ENCODE data around the gene UBA5. TPM values are rescaled to one million over a fixed set of nuclear protein-coding genes. Genes with fewer than 3 reads are reported as not detected.
A peak's percentile ranks its signal among the peaks of the same experiment; 100 is the strongest.

Gene UBA5
- polyA plus RNA-seq, 1 donor (not counting 4 experiments of a cell fraction or from before 2014, with no cell fraction given), result 48.0 TPM

- H2AFZ ChIP-seq (ENCODE audit: control insufficient read depth, low read length), result no peak overlapping the region
- peaks cover 42% of the 10 kb centered on the region for H3K79me2 ChIP-seq (ENCODE audit: control insufficient read depth, insufficient read depth, low read length)
- no peaks in the 10 kb centered on the region for H3K36me3 ChIP-seq (ENCODE audit: control insufficient read depth in 2 of 2, extremely low read depth in 1 of 2, insufficient read depth in 2 of 2, low read length in 2 of 2)
Measured at GRCh38 chr3:132657869-132658747, 2.0 kb upstream of the UBA5 start.

GRCh38 chr3:132659000-132659364 is 1.1 kb upstream of the UBA5 start:
- H3K9ac ChIP-seq (ENCODE audit: control insufficient read depth, extremely low read depth, insufficient read depth, low read length), result peak overlapping the region; percentile 95
- H4K20me1 ChIP-seq (ENCODE audit: control insufficient read depth, extremely low read depth, insufficient read depth, low read length), result no peaks in the 10 kb centered on the region
- peaks cover 14% of the 10 kb centered on the region for H3K4me1 ChIP-seq (ENCODE audit: control insufficient read depth, extremely low read depth, insufficient read depth, low read length)
- peak; percentile 57 for FAIRE-seq
- H3K9me3 ChIP-seq (ENCODE audit: control insufficient read depth, low read depth, low read length), result no peaks in the 10 kb centered on the region
- H3K27me3 ChIP-seq (ENCODE audit: control insufficient read depth, extremely low read depth, insufficient read depth, low read length), result no peaks in the 10 kb centered on the region
- no peaks in the 10 kb centered on the region for H3K36me3 ChIP-seq (ENCODE audit: control insufficient read depth in 2 of 2, extremely low read depth in 1 of 2, insufficient read depth in 2 of 2, low read length in 2 of 2)
- peak overlapping the region; percentile 86 to 99 (median 98) for H3K4me3 ChIP-seq (ENCODE audit: control insufficient read depth in 2 of 3, extremely low read depth in 1 of 3, insufficient read depth in 2 of 3, low read depth in 1 of 3, low read length in 3 of 3)
- H3K9me1 ChIP-seq (ENCODE audit: control insufficient read depth, extremely low read depth, insufficient read depth, low read length), result no peaks in the 10 kb centered on the region
- H3K27ac ChIP-seq (ENCODE audit: control insufficient read depth, insufficient read depth, low read length), result peak overlapping the region; percentile 95
- H2AFZ ChIP-seq (ENCODE audit: control insufficient read depth, low read length), result peak overlapping the region; percentile 81
- no peak for DNase-seq (ENCODE audit: low read depth, low spot score)
- H3K79me2 ChIP-seq (ENCODE audit: control insufficient read depth, insufficient read depth, low read length), result peaks cover 51% of the 10 kb centered on the region
- dilution Hi-C loops (cut with MboI; ENCODE audit: extremely low pct_ligation_motif_present, low sequenced_read_pairs), result no loop called here
- TF ChIP-seq CTCF (optimal IDR thresholded peaks at IDR 0.05 in 1 of 3, IDR thresholded peaks at IDR 0.05 in 1 of 3, conservative IDR thresholded peaks at IDR 0.05 in 1 of 3; ENCODE audit: extremely low read depth in 1 of 3, insufficient read depth in 2 of 3, low read length in 3 of 3) (no peak), EZH2 (IDR thresholded peaks at IDR 0.05; ENCODE audit: low read length) (no peak)
- peak overlapping the region; percentile 97 for H3K4me2 ChIP-seq (ENCODE audit: control insufficient read depth, extremely low read depth, insufficient read depth, low read depth, low read length)

More at GRCh38 chr3:132657869-132658747, 2.0 kb upstream of the UBA5 start:
- DNase-seq (ENCODE audit: low read depth, low spot score) (no peak), FAIRE-seq (no peak)
- Histone ChIP-seq H3K9me3 (ENCODE audit: control insufficient read depth, low read depth, low read length) (no peaks in the 10 kb centered on the region), H3K4me1 (ENCODE audit: control insufficient read depth, extremely low read depth, insufficient read depth, low read length) (peaks cover 14% of the 10 kb centered on the region), H3K27ac (ENCODE audit: control insufficient read depth, insufficient read depth, low read length) (peak overlapping the region; percentile 95), H3K9ac (ENCODE audit: control insufficient read depth, extremely low read depth, insufficient read depth, low read length) (no peak overlapping the region), H3K27me3 (ENCODE audit: control insufficient read depth, extremely low read depth, insufficient read depth, low read length) (no peaks in the 10 kb centered on the region), H4K20me1 (ENCODE audit: control insufficient read depth, extremely low read depth, insufficient read depth, low read length) (no peaks in the 10 kb centered on the region), H3K9me1 (ENCODE audit: control insufficient read depth, extremely low read depth, insufficient read depth, low read length) (no peaks in the 10 kb centered on the region), H3K4me3 (ENCODE audit: control insufficient read depth in 2 of 3, extremely low read depth in 1 of 3, insufficient read depth in 2 of 3, low read depth in 1 of 3, low read length in 3 of 3) (peak overlapping the region; percentile 86 to 99 (median 98)), H3K4me2 (ENCODE audit: control insufficient read depth, extremely low read depth, insufficient read depth, low read depth, low read length) (peak overlapping the region; percentile 97)
- dilution Hi-C loops (cut with MboI; ENCODE audit: extremely low pct_ligation_motif_present, low sequenced_read_pairs), result no loop called here
- TF ChIP-seq EZH2 (IDR thresholded peaks at IDR 0.05; ENCODE audit: low read length) (no peak), CTCF (optimal IDR thresholded peaks at IDR 0.05 in 1 of 3, IDR thresholded peaks at IDR 0.05 in 1 of 3, conservative IDR thresholded peaks at IDR 0.05 in 1 of 3; ENCODE audit: extremely low read depth in 1 of 3, insufficient read depth in 2 of 3, low read length in 3 of 3) (no peak)

Measured in keratinocyte (primary cell).